ENCODE results near the gene NKAIN2. TPM values are rescaled to one million over a fixed set of nuclear protein-coding genes. Genes with fewer than 3 reads are reported as not detected.

The NKAIN2 gene
- total and polyA plus RNA-seq, 2 donors (not counting 3 experiments of a cell fraction or from before 2014, with no cell fraction given), result 0.03 TPM; not detected in 1

- Histone ChIP-seq H3K4me3 (replicated peaks in 1 of 3; ENCODE audit: insufficient read depth in 1 of 3, low read depth in 1 of 3, low read length in 3 of 3) (no peak overlapping the region), H3K9me1 (replicated peaks; ENCODE audit: control insufficient read depth, extremely low read depth, insufficient read depth, low read length) (no peaks in the 10 kb centered on the region), H3K36me3 (ENCODE audit: control insufficient read depth in 2 of 2, extremely low read depth in 1 of 2, insufficient read depth in 2 of 2, low read length in 2 of 2) (no peaks in the 10 kb centered on the region), H3K27ac (ENCODE audit: insufficient read depth, low read depth, low read length) (no peak overlapping the region), H3K4me2 (ENCODE audit: insufficient read depth, low read length) (peak overlapping the region; percentile 31), H3K27me3 (ENCODE audit: control insufficient read depth in 2 of 2, insufficient read depth in 2 of 2, low read length in 2 of 2) (no peaks in the 10 kb centered on the region), H3K9me3 (replicated peaks; ENCODE audit: control insufficient read depth, insufficient read depth, low read length) (no peaks in the 10 kb centered on the region), H2AFZ (ENCODE audit: low read depth, low read length) (peak overlapping the region; percentile 90), H3K4me1 (ENCODE audit: control insufficient read depth, extremely low read depth, insufficient read depth, low read length) (peaks cover 11% of the 10 kb centered on the region), H3K9ac (replicated peaks; ENCODE audit: extremely low read depth, insufficient read depth, low read length) (no peak overlapping the region), H4K20me1 (replicated peaks; ENCODE audit: control insufficient read depth, extremely low read depth, insufficient read depth, low read length) (no peaks in the 10 kb centered on the region), H3K79me2 (ENCODE audit: control insufficient read depth, insufficient read depth, low read length) (no peaks in the 10 kb centered on the region)
- intact Hi-C loops (cut with micrococcal nuclease), result no loop called here
- CTCF ChIA-PET, result no interaction called here
- peak; percentile 15 for FAIRE-seq
- no TSS peak for BruUV-seq (replicated peaks)
- POLR2A ChIA-PET, result no interaction called here
- dilution Hi-C loops (cut with MboI; ENCODE audit: extremely low pct_ligation_motif_present, low sequenced_read_pairs), result no loop called here
- peak; percentile 10 for DNase-seq (ENCODE audit: low read depth, low spot score)
- no peak for TF ChIP-seq CTCF (IDR thresholded peaks at IDR 0.05; ENCODE audit: extremely low read depth in 1 of 2, insufficient read depth in 1 of 2, low read depth in 1 of 2, low read length in 2 of 2)
- no peak for TF ChIP-seq EZH2 (IDR thresholded peaks at IDR 0.05; ENCODE audit: borderline replicate concordance, low read depth, low read length, severe bottlenecking)
- TF ChIP-seq POLR2AphosphoS5 (IDR thresholded peaks at IDR 0.05; ENCODE audit: insufficient read depth, low read depth, low read length), result no peak
- no peak for TF ChIP-seq FOS (IDR thresholded peaks at IDR 0.05; ENCODE audit: borderline replicate concordance, insufficient read depth, low read length)
- no peak for TF ChIP-seq MYC (IDR thresholded peaks at IDR 0.05; ENCODE audit: low read depth, low read length)
- TF ChIP-seq MAX (IDR thresholded peaks at IDR 0.05; ENCODE audit: insufficient read depth, insufficient read length), result no peak
- no peak for TF ChIP-seq GATA2 (IDR thresholded peaks at IDR 0.05; ENCODE audit: insufficient read depth, insufficient read length, low read depth, low read length)
- no peak for TF ChIP-seq JUN (IDR thresholded peaks at IDR 0.05; ENCODE audit: borderline replicate concordance, insufficient read depth, insufficient read length, low read depth)
- no peak for TF ChIP-seq POLR2A (IDR thresholded peaks at IDR 0.05; ENCODE audit: low read depth, low read length)
Observed at GRCh38 chr6:124054034-124054433, 250.4 kb downstream of the NKAIN2 start.
